ENCODE results near the gene RERE. TPM values are rescaled to one million over a fixed set of nuclear protein-coding genes. Genes with fewer than 3 reads are reported as not detected.
"Not testable (repeated sequence)": the region's sequence is repeated elsewhere in the genome, so short reads cannot be mapped to it uniquely, and the experiment has no call there.

The RERE gene
- total and polyA plus RNA-seq, 4 donors = 26.8 to 133 (median 82.7) TPM

DNA sequence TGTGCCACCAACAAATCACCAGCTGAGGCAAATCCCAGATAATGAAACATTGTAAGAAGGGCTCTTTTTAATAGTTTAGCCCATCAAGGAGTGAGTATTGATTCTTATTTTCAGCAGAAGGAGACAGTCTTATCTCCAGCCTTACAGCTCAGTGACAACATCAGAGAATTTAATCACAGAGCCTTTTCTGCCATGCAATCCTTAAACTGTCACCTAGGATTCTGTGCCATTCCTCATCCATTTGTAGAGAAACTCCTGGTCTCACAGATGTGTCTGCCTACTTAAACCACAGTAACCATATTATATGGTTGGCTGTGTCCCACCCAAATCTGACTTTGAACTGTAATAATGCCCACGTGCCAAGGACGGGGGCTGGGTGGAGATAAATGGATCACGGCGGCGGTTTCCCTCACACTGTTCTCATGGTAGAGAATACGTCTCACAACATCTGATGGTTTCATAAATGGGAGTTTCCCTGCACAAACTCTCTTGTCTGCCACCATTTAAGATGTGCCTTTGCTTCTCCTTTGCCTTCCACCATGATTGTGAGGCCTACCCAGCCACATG lies 217.7 kb downstream of the RERE start:
- Histone ChIP-seq H3K4me1 (ENCODE audit: control insufficient read depth in 1 of 2, insufficient read depth in 2 of 2, low read length in 2 of 2) (no peaks in the 10 kb centered on the region), H3K36me3 (ENCODE audit: control insufficient read depth in 1 of 2, insufficient read depth in 2 of 2, low read length in 1 of 2) (no peaks in the 10 kb centered on the region), H3K9me3 (ENCODE audit: control insufficient read depth, low read length) (no peaks in the 10 kb centered on the region), H3K27me3 (ENCODE audit: control insufficient read depth in 1 of 2, insufficient read depth in 2 of 2, low read length in 1 of 2) (no peaks in the 10 kb centered on the region), H3K4me3 (ENCODE audit: low read length in 2 of 2) (no peak overlapping the region), H3K27ac (ENCODE audit: low read depth in 1 of 2, low read length in 2 of 2) (no peak overlapping the region)
- 89 to 91% methylated on average over 6 of the region's 6 CpGs for WGBS, 2 donors
- DNase-seq (no peak), ATAC-seq (ENCODE audit: low FRiP score) (no peak)
- intact Hi-C loops (cut with DNase I) = no loop called here

DNA sequence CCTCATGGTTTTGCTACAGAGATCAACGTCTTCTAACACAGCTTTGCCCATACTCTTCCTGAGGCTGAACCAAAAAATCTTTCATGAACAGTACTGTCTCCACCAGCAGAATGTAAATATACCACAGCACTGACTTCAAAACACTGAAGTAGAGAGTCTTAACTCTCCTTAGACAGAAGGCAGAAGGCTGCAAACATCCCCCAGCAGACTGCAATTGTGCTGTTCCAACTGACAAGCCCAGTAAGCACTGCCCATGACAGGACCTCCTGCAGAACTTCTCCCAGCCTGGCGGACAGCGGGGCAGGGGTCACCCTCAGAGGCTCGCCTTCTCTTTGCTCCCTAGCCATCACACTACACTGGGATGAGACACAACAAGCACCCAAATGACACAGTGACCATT lies 218.7 kb downstream of the RERE start:
- peak; percentile 40 for ATAC-seq (ENCODE audit: low FRiP score)
- Histone ChIP-seq H3K36me3 (ENCODE audit: control insufficient read depth in 1 of 2, insufficient read depth in 2 of 2, low read length in 1 of 2) (no peaks in the 10 kb centered on the region), H3K4me1 (ENCODE audit: control insufficient read depth in 1 of 2, insufficient read depth in 2 of 2, low read length in 2 of 2) (no peaks in the 10 kb centered on the region), H3K27ac (ENCODE audit: low read depth in 1 of 2, low read length in 2 of 2) (peak overlapping the region in 1 of 2 donors; percentile 66), H3K4me3 (ENCODE audit: low read length in 2 of 2) (no peak overlapping the region), H3K27me3 (ENCODE audit: control insufficient read depth in 1 of 2, insufficient read depth in 2 of 2, low read length in 1 of 2) (no peaks in the 10 kb centered on the region), H3K9me3 (ENCODE audit: control insufficient read depth, low read length) (no peaks in the 10 kb centered on the region)
- intact Hi-C loops (cut with DNase I) = no loop called here
- WGBS, 2 donors = 71 to 73% methylated on average over 4 of the region's 4 CpGs
- DNase-seq = no peak

DNA sequence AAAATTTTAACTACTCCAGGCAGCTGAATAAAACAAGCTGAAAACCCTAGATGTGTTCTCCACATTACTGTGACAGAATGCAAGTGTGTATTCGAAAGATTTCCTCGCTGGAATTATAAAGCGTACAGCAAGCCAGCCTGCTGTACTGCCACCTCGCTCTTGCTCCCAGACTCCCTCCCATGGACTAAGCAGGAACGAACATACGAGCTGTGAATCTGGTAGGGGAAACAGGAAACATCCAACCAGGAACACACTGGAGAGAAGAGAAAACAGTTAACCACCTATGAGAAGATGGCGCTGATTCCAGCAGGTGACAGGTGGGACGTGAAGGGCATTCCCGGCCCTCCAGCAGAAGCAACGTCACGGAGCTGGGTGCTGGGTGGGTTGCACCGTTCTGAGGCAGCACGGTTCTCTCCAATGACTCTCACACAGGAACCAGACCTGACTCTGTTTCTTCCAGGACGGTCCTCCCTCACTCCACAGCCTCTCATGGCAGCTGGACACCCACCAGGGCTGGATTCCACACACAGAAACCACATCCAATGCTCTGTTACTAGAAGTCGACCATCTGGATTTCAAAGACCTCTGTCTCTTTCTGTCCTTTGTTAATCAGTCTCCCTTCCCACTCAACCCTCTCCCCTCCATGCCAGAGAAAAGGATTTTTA lies 219.2 kb downstream of the RERE start:
- ATAC-seq (ENCODE audit: low FRiP score) (peak; percentile 83), DNase-seq (peak in 1 of 2 donors; percentile 67)
- Histone ChIP-seq H3K36me3 (ENCODE audit: control insufficient read depth in 1 of 2, insufficient read depth in 2 of 2, low read length in 1 of 2) (no peaks in the 10 kb centered on the region), H3K4me3 (ENCODE audit: low read length in 2 of 2) (no peak overlapping the region), H3K27me3 (ENCODE audit: control insufficient read depth in 1 of 2, insufficient read depth in 2 of 2, low read length in 1 of 2) (no peaks in the 10 kb centered on the region), H3K9me3 (ENCODE audit: control insufficient read depth, low read length) (no peaks in the 10 kb centered on the region), H3K27ac (ENCODE audit: low read depth in 1 of 2, low read length in 2 of 2) (peak overlapping the region in 1 of 2 donors; percentile 66), H3K4me1 (ENCODE audit: control insufficient read depth in 1 of 2, insufficient read depth in 2 of 2, low read length in 2 of 2) (no peaks in the 10 kb centered on the region)
- intact Hi-C loops (cut with DNase I) = no loop called here
- 6 to 12% methylated on average over 15 of the region's 15 CpGs for WGBS, 2 donors

DNA sequence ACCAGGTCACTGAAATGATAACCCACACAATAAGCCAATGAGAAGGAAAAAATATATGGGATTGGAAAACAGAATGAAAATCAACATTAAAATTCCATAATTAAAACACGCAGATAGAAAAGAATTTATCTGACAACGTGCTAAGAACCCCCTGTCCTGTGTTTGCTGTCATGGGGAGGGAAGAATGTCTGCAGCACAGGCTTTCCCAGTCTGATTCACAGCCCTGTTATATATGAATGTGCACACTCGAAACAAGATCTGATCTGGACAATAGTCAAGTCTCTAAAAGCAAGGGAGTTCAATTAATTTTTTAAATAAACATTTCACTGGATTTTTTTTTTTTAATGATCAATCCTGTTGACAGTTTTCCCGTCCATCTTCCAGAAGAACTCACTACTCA lies 220.0 kb downstream of the RERE start:
- Histone ChIP-seq H3K27me3 (ENCODE audit: control insufficient read depth in 1 of 2, insufficient read depth in 2 of 2, low read length in 1 of 2) (no peaks in the 10 kb centered on the region), H3K9me3 (ENCODE audit: control insufficient read depth, low read length) (no peaks in the 10 kb centered on the region), H3K4me3 (ENCODE audit: low read length in 2 of 2) (no peak overlapping the region), H3K36me3 (ENCODE audit: control insufficient read depth in 1 of 2, insufficient read depth in 2 of 2, low read length in 1 of 2) (no peaks in the 10 kb centered on the region), H3K4me1 (ENCODE audit: control insufficient read depth in 1 of 2, insufficient read depth in 2 of 2, low read length in 2 of 2) (no peaks in the 10 kb centered on the region), H3K27ac (ENCODE audit: low read depth in 1 of 2, low read length in 2 of 2) (no peak overlapping the region)
- ATAC-seq (ENCODE audit: low FRiP score) (no peak), DNase-seq (no peak)
- intact Hi-C loops (cut with DNase I) = no loop called here
- WGBS, 2 donors = 43 to 47% methylated on average over 4 of the region's 4 CpGs

DNA sequence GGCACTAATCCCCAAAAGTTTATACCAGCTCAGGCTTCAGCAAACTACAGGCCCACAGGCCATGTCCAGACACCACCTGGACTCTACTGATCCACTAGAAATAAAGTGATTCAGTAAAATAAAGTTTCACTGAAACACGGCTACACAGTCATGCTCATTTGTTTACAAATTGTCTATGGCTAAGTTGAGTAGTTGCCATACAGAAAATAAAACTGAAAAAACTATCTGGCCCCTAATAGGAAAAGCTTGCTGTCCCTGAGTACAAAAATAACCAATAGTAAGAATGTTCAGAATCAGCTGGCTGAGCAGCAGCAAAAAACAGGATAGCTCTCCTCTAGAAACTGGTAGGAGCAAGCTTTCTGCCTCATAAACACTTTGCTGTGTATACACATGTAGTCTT lies 221.5 kb downstream of the RERE start:
- ATAC-seq (ENCODE audit: low FRiP score) = no peak
- H3K4me3 ChIP-seq (ENCODE audit: low read length in 2 of 2) = no peak overlapping the region
- intact Hi-C loops (cut with DNase I) = no loop called here
- 5 to 6% methylated on average over 1 of the region's 1 CpG for WGBS, 2 donors
- H3K4me1 ChIP-seq (ENCODE audit: control insufficient read depth in 1 of 2, insufficient read depth in 2 of 2, low read length in 2 of 2) = peaks cover 0 to under 1% of the 10 kb centered on the region in 2 donors
- H3K27ac ChIP-seq (ENCODE audit: low read depth in 1 of 2, low read length in 2 of 2) = no peak overlapping the region
- no peak for DNase-seq
- no peaks in the 10 kb centered on the region for H3K36me3 ChIP-seq (ENCODE audit: control insufficient read depth in 1 of 2, insufficient read depth in 2 of 2, low read length in 1 of 2)
- no peaks in the 10 kb centered on the region for H3K9me3 ChIP-seq (ENCODE audit: control insufficient read depth, low read length)
- H3K27me3 ChIP-seq (ENCODE audit: control insufficient read depth in 1 of 2, insufficient read depth in 2 of 2, low read length in 1 of 2) = no peaks in the 10 kb centered on the region

DNA sequence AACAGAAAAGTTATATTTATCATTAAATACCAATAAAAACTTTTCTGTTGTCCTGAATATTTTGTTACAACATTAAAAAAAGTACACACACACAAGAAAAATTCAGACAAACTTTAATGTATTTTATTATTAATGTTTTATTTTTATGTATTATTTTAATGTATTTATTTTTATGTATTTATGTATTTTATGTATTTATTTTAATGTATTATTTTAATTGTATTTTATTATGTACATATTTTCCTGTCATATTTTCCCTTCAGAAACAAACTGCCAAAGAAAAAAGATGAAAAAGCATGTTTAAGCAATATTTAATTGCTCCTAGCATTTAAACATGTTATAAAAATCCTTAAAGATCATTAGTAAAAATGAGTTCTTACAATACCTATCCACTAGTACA lies 222.1 kb downstream of the RERE start:
- H3K27me3 ChIP-seq (ENCODE audit: control insufficient read depth in 1 of 2, insufficient read depth in 2 of 2, low read length in 1 of 2) = no peaks in the 10 kb centered on the region
- DNase-seq (no peak), ATAC-seq (ENCODE audit: low FRiP score) (no peak)
- H3K4me3 ChIP-seq (ENCODE audit: low read length in 2 of 2) = no peak overlapping the region
- H3K36me3 ChIP-seq (ENCODE audit: control insufficient read depth in 1 of 2, insufficient read depth in 2 of 2, low read length in 1 of 2) = no peaks in the 10 kb centered on the region
- intact Hi-C loops (cut with DNase I) = no loop called here
- no peaks in the 10 kb centered on the region for H3K9me3 ChIP-seq (ENCODE audit: control insufficient read depth, low read length)
- H3K27ac ChIP-seq (ENCODE audit: low read depth in 1 of 2, low read length in 2 of 2) = no peak overlapping the region
- H3K4me1 ChIP-seq (ENCODE audit: control insufficient read depth in 1 of 2, insufficient read depth in 2 of 2, low read length in 2 of 2) = peaks cover 0 to 2% of the 10 kb centered on the region in 2 donors

DNA sequence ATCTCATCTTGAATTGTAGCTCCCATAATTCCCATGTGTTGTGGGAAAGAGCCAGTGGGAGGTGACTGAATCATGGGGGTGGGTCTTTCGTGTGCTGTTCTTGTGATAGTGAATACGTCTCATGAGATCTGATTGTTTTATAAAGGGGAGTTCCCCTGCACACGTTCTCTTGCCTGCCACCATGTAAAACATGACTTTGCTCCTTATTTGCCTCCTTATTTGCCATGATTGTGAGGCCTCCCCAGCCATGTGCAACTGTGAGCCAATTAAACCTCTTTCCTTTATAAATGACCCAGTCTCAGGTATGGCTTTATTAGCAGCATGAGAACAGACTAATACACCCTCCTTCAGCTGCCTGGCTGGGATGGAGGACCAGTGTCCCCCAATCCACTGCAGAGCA lies 224.1 kb downstream of the RERE start:
- intact Hi-C loops (cut with DNase I) = not testable (repeated sequence)
- WGBS, 2 donors = 89 to 94% methylated on average over 3 of the region's 3 CpGs

DNA sequence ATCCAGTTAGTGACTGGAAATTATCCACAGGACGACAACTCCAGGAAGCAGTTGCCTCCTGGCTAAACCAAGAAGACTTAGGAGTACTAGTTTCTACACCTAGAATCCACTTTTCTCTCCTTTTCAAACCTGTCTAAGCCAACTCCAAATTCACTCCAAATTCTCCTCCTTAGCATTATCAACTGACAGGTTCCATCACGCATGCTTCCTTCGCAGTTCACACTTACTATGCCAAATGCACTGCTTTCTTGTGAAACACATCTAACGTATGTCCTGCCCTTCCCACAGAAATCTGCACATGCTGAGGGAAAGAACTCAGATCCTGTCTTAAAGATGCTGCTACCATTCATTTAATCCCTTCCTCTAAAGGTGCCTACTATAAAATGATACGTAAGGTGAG lies 225.9 kb downstream of the RERE start:
- Histone ChIP-seq H3K27me3 (ENCODE audit: control insufficient read depth in 1 of 2, insufficient read depth in 2 of 2, low read length in 1 of 2) (no peaks in the 10 kb centered on the region), H3K4me1 (ENCODE audit: control insufficient read depth in 1 of 2, insufficient read depth in 2 of 2, low read length in 2 of 2) (peaks cover 0 to 2% of the 10 kb centered on the region in 2 donors), H3K27ac (ENCODE audit: low read depth in 1 of 2, low read length in 2 of 2) (no peak overlapping the region), H3K4me3 (ENCODE audit: low read length in 2 of 2) (no peak overlapping the region), H3K36me3 (ENCODE audit: control insufficient read depth in 1 of 2, insufficient read depth in 2 of 2, low read length in 1 of 2) (no peaks in the 10 kb centered on the region), H3K9me3 (ENCODE audit: control insufficient read depth, low read length) (no peaks in the 10 kb centered on the region)
- WGBS, 2 donors = 90 to 92% methylated on average over 5 of the region's 5 CpGs
- ATAC-seq (ENCODE audit: low FRiP score) (no peak), DNase-seq (no peak)
- intact Hi-C loops (cut with DNase I) = no loop called here

More for the DNA sequence above, 224.1 kb downstream of the RERE start:
- not testable (repeated sequence) for H3K4me1 ChIP-seq (ENCODE audit: control insufficient read depth in 1 of 2, insufficient read depth in 2 of 2, low read length in 2 of 2); H3K9me3 ChIP-seq (ENCODE audit: control insufficient read depth, low read length); H3K27me3 ChIP-seq (ENCODE audit: control insufficient read depth in 1 of 2, insufficient read depth in 2 of 2, low read length in 1 of 2); H3K36me3 ChIP-seq (ENCODE audit: control insufficient read depth in 1 of 2, insufficient read depth in 2 of 2, low read length in 1 of 2); DNase-seq; H3K27ac ChIP-seq (ENCODE audit: low read depth in 1 of 2, low read length in 2 of 2); H3K4me3 ChIP-seq (ENCODE audit: low read length in 2 of 2); ATAC-seq (ENCODE audit: low FRiP score)

DNA sequence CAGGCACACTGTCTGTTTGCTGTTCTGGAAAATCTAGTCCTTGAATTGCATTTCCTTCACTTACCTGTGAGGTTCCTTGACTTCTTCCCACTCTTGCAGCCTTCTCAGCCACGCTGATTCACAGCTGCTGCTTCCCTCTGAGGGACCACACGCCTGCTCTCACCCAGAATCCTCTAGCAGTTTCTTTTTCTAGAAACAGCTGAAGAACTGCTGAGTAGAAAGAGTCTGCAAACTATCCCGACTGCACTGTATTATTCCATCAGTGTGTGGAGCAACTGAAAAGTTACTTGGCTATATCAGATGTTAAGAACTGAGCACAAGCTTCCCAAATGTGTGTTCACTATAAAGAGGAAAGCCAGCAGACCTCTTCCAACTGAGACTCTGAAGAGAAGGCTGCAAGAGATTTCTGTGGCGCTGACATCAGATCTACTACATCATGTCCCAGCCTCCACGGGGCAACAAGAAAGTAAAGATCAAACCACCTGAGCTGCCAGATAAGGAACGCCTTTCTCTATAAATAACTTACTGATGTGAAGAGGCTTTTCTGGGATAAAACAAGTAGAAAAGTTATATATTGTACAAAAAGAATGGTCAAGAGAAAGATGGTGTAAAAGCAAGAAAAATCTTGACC lies 226.6 kb downstream of the RERE start:
- Histone ChIP-seq H3K4me1 (ENCODE audit: control insufficient read depth in 1 of 2, insufficient read depth in 2 of 2, low read length in 2 of 2) (peaks cover 0 to 2% of the 10 kb centered on the region in 2 donors), H3K36me3 (ENCODE audit: control insufficient read depth in 1 of 2, insufficient read depth in 2 of 2, low read length in 1 of 2) (no peaks in the 10 kb centered on the region), H3K9me3 (ENCODE audit: control insufficient read depth, low read length) (no peaks in the 10 kb centered on the region), H3K4me3 (ENCODE audit: low read length in 2 of 2) (no peak overlapping the region), H3K27ac (ENCODE audit: low read depth in 1 of 2, low read length in 2 of 2) (no peak overlapping the region), H3K27me3 (ENCODE audit: control insufficient read depth in 1 of 2, insufficient read depth in 2 of 2, low read length in 1 of 2) (no peaks in the 10 kb centered on the region)
- ATAC-seq (ENCODE audit: low FRiP score) (peak; percentile 67), DNase-seq (no peak)
- intact Hi-C loops (cut with DNase I) = no loop called here
- 17 to 19% methylated on average over 6 of the region's 6 CpGs for WGBS, 2 donors
